ENCODE results near the gene EIF4ENIF1.
"Not testable (repeated sequence)": the region's sequence is repeated elsewhere in the genome, so short reads cannot be mapped to it uniquely, and the experiment has no call there.

DNA sequence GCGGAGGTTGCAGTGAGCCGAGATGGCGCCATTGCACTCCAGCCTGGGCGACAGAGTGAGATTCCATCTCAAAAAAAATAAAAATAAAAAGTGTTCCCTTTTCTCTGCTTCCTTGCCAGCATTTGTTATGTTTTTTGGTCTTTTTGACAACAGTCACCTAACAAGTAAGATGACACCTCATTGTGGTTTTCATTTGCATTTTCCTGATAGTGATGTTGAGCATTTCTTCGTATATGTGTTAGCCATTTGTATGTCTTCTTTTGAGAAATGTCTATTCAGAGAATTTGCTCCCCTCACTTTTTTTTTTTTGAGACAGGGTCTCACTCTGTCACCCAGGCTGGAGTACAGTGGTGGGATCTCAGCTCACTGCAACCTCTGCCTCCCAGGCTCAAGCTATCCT lies 34.5 kb upstream of the EIF4ENIF1 start:
- TF ChIP-seq, protein P1, sequence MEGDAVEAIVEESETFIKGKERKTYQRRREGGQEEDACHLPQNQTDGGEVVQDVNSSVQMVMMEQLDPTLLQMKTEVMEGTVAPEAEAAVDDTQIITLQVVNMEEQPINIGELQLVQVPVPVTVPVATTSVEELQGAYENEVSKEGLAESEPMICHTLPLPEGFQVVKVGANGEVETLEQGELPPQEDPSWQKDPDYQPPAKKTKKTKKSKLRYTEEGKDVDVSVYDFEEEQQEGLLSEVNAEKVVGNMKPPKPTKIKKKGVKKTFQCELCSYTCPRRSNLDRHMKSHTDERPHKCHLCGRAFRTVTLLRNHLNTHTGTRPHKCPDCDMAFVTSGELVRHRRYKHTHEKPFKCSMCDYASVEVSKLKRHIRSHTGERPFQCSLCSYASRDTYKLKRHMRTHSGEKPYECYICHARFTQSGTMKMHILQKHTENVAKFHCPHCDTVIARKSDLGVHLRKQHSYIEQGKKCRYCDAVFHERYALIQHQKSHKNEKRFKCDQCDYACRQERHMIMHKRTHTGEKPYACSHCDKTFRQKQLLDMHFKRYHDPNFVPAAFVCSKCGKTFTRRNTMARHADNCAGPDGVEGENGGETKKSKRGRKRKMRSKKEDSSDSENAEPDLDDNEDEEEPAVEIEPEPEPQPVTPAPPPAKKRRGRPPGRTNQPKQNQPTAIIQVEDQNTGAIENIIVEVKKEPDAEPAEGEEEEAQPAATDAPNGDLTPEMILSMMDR (conservative IDR thresholded peaks at IDR 0.05), result not testable (repeated sequence)
- not testable (repeated sequence) for TF ChIP-seq ZFX (IDR thresholded peaks at IDR 0.05)
